ENCODE measurements around the gene CENPO.

Gene CENPO

DNA sequence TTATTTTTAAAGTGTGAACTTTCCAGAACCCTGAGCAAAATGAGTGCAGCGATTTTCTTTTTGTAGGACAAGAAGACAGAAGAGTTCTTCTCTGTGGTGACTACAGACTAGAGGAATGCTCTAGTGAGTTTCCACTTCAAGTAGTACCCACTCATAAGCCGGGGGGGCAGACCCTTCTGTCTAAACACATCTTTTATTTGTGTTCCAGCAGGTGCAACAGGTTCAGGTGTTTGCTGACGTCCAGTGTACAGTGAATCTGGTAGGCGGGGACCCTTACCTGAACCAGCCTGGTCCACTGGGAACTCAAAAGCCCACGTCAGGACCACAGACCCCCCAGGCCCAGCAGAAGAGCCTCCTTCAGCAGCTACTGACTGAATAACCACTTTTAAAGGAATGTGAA lies 25.2 kb upstream of the CENPO start:
- ChIA-PET POLR2A (no interaction called here), CTCF (no interaction called here)
- DNase-seq (ENCODE audit: extremely low spot score) = no peak
- TF ChIP-seq, protein P1, sequence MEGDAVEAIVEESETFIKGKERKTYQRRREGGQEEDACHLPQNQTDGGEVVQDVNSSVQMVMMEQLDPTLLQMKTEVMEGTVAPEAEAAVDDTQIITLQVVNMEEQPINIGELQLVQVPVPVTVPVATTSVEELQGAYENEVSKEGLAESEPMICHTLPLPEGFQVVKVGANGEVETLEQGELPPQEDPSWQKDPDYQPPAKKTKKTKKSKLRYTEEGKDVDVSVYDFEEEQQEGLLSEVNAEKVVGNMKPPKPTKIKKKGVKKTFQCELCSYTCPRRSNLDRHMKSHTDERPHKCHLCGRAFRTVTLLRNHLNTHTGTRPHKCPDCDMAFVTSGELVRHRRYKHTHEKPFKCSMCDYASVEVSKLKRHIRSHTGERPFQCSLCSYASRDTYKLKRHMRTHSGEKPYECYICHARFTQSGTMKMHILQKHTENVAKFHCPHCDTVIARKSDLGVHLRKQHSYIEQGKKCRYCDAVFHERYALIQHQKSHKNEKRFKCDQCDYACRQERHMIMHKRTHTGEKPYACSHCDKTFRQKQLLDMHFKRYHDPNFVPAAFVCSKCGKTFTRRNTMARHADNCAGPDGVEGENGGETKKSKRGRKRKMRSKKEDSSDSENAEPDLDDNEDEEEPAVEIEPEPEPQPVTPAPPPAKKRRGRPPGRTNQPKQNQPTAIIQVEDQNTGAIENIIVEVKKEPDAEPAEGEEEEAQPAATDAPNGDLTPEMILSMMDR (IDR thresholded peaks at IDR 0.05; ENCODE audit: control extremely low read depth, extremely low read depth, low read depth, missing control alignments) = no peak

DNA sequence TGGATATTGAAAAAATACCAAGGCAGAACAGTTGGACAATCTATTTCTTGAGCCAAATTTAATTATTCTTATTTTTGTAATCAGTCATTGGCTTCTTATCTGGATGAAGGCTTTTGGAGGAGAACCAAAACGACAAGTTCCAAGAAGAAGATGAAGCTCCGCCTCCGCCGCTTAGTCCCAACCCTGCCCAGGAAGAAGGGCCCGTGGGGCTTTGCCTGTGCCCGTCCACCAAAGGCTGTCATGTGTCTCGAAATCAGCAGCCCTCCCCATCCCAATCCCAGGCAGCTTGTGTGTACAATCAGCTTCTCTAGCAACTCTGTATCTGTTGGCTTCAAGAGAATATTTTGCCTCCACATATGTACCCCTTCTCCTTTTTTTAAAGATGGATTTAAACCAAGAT lies 24.6 kb upstream of the CENPO start:
- no peak for DNase-seq (ENCODE audit: extremely low spot score)
- POLR2A ChIA-PET = no interaction called here
- TF ChIP-seq, protein P1 (IDR thresholded peaks at IDR 0.05; ENCODE audit: control extremely low read depth, extremely low read depth, low read depth, missing control alignments) = no peak
- CTCF ChIA-PET = interaction anchor here (0.9 to 2.0 kb wide), 3 partner anchors 10 to 21 kb away, joined by 3 to 7 read pairs (median 4); no protein-coding TSS in a partner anchor

DNA sequence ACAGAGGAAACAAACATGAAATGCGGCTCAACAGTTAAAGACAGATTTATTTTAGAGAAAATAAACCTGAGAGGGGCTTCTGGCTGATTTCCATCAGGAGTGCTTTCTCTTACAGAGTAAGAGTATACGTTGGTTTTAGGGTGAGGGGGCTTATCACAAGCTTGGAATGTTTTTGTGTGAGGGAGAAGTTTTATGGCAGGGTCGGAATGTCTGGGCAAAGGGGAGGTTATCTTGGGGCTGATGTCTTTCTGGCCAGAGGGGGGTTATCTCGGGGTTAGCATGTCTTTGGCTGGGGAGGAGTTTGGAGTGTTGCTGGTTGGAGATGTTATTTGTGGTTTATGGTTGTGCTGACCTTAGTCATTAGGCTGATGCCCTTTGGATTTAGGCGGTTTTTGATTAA lies 22.2 kb upstream of the CENPO start:
- TF ChIP-seq, protein P1 (IDR thresholded peaks at IDR 0.05; ENCODE audit: control extremely low read depth, extremely low read depth, low read depth, missing control alignments) = no peak
- CTCF ChIA-PET = no interaction called here
- POLR2A ChIA-PET = no interaction called here
- DNase-seq (ENCODE audit: extremely low spot score) = no peak

DNA sequence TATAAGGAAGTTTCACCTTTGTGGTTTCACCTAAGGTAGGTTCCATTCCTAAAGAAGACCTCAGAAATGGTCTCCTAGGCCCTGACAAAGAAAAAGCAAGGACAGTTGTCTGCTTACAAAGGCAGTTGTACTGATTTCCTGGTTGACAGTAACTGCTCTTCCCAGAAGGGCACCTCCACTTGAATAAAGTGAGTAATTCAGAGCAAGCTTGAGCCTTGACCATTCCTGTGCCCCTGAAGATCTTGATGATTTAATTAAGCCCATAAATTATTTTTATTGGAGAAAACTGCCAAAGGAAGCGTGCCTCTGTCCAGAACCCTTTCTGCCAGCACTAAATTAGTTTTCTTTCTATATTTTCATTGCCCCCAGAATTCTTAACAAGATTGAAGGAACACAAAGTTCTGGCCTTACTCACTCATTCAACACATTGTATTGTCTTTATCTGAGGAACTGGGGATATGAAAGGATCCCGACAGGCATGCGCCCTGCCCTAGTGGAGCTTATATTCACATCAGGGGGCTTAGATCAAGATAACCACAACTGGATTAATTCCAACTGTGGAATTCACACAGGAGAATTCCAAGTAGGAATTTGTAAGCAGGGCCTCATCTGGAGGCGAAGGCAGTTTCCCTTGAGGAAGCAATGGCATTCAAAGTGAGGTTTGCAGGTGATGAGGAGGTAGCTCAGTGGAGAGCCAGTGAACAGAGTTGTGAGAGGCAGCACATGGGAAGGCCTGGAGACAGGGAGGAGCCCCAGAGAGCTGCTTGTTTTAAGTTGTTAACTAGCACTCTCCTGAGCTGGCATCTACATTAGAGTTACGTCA lies 21.2 kb upstream of the CENPO start:
- DNase-seq (ENCODE audit: extremely low spot score) = no peak
- POLR2A ChIA-PET = no interaction called here
- TF ChIP-seq, protein P1 (IDR thresholded peaks at IDR 0.05; ENCODE audit: control extremely low read depth, extremely low read depth, low read depth, missing control alignments) = no peak
- CTCF ChIA-PET = interaction anchor here (1.3 to 1.4 kb wide), 2 partner anchors 16 to 19 kb away, joined by 3 read pairs; no protein-coding TSS in a partner anchor

DNA sequence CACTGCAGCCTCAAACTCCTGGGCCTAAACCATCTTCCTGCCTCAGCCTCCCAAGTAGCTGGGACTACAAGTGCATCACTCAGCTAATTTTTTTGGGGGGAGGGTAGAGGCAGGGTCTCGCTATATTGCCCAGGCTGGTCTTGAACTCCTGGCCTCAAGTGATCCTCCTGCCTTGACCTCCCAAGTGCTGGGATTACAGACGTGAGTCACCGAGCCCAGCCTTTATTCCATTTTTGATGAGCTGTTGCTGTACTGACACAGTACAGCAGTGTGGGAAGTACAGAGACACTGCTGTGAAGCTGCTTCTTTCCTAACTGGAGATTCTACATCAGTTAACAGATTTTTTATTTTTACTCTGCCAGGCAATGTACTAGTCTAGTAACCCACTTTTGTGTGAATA lies 18.9 kb upstream of the CENPO start:
- POLR2A ChIA-PET = no interaction called here
- CTCF ChIA-PET = interaction anchor here (1.2 to 1.8 kb wide), 3 partner anchors 10 to 54 kb away, joined by 3 to 6 read pairs (median 6); no protein-coding TSS in a partner anchor
- TF ChIP-seq, protein P1 (IDR thresholded peaks at IDR 0.05; ENCODE audit: control extremely low read depth, extremely low read depth, low read depth, missing control alignments) = no peak
- no peak for DNase-seq (ENCODE audit: extremely low spot score)

DNA sequence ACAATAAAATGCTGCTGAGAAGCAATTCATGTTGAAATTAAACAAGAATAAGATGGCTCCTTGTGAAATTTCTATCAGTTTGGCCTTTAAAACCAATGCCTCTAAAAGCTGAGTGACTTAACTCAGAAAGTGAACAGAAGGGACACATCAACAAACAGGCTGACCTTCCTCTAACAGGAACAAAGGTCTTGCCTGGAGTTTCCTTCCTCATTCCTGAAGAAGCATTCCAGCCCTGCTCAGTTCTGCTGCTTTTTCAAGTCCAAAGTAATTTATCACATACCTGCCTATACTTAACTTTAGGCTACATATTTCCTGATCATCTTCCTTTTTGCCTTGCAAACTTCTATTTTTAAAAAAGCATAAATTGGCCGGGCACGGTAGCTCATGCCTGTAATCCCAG lies 14.1 kb upstream of the CENPO start:
- CTCF ChIA-PET = interaction anchor here (1.3 to 2.0 kb wide), 5 partner anchors 10 to 369 kb away, joined by 4 to 7 read pairs (median 5); partner anchors contain the start of genes CENPO and PTRHD1
- DNase-seq (ENCODE audit: extremely low spot score) = no peak
- POLR2A ChIA-PET = no interaction called here
- TF ChIP-seq, protein P1 (IDR thresholded peaks at IDR 0.05; ENCODE audit: control extremely low read depth, extremely low read depth, low read depth, missing control alignments) = no peak
